ENCODE measurements around the gene IL17RB. TPM values are rescaled to one million over a fixed set of nuclear protein-coding genes. Genes with fewer than 3 reads are reported as not detected.

IL17RB gene, protein sequence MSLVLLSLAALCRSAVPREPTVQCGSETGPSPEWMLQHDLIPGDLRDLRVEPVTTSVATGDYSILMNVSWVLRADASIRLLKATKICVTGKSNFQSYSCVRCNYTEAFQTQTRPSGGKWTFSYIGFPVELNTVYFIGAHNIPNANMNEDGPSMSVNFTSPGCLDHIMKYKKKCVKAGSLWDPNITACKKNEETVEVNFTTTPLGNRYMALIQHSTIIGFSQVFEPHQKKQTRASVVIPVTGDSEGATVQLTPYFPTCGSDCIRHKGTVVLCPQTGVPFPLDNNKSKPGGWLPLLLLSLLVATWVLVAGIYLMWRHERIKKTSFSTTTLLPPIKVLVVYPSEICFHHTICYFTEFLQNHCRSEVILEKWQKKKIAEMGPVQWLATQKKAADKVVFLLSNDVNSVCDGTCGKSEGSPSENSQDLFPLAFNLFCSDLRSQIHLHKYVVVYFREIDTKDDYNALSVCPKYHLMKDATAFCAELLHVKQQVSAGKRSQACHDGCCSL
- total RNA-seq: 1 to 10 TPM; 6.2 to 8.4 TPM
- 3.3 TPM for polyA plus RNA-seq (2013, experiment 1 of 2)
- polyA plus RNA-seq (2013, experiment 2 of 2): 3.5 TPM
- long read RNA-seq, experiment 1, partial matches to known transcripts: 0 of 5 reads
- long read RNA-seq, experiment 1, other reads (novel, unspliced or antisense): 2 of 5 reads
- long read RNA-seq, experiment 2, partial matches to known transcripts: 2 of 12 reads
- long read RNA-seq, experiment 2, other reads (novel, unspliced or antisense): 6 of 12 reads
- long read RNA-seq, experiment 3, partial matches to known transcripts: 1 of 7 reads
- long read RNA-seq, experiment 3, other reads (novel, unspliced or antisense): 2 of 7 reads
- long read RNA-seq, experiment 4, partial matches to known transcripts: 0 of 7 reads
- long read RNA-seq, experiment 4, other reads (novel, unspliced or antisense): 4 of 7 reads

DNA sequence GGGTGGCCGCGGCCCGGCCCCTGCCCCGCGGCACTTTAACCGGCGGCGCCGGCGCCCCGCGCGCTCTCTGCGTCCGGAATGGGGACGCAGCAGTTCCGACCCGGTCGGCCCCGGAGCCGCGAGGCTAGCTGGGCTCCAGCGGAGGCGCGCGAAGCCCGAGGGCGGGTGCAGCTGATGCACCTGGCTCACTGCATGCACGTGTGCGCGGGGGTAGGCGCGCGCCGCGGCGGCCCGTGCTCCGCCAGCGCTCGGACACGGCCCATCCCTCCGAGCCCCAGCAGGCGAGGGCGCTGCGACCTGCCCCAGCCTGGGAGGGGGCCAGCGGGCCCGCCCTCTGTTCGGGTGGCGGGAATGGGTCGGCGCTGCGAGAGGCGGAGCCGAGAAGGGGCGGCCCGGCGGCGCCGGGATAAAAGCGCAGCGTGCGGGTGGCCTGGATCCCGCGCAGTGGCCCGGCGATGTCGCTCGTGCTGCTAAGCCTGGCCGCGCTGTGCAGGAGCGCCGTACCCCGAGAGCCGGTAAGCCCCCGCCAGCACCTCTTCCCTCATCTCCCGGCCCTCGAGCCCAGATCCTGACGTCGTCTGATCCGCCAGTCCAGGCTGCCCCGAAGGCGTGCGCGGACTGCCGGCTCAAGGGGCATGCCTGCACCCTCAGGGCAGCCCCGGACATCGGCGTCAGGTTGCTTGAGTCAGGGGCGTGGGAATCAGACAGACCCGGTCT is at the start of gene IL17RB, which contains the start of gene CHDH:
TSS of gene IL17RB (plus strand) at position 435 of the 717 bp plus-strand sequence. CDS start at position 456, 21 bp downstream.
TSS of gene CHDH (minus strand) at position 286 of the 717 bp plus-strand sequence. CDS start 22,411 bp downstream, outside the sequence.
- H3K27me3 Mint-ChIP-seq (ENCODE audit: insufficient read depth): peaks cover 19% of the 10 kb centered on the region
- no peaks in the 10 kb centered on the region for H3K9me3 Mint-ChIP-seq
- H3K4me1 Mint-ChIP-seq: peaks cover 38% of the 10 kb centered on the region
- Histone ChIP-seq H3K9ac (ENCODE audit: extremely low read depth, low read length, poor library complexity, severe bottlenecking) (peak within 1 kb of the TSS; percentile 62), H3K9me3 (ENCODE audit: control insufficient read depth, low read length) (no peaks in the 10 kb centered on the region), H3K27ac (ENCODE audit: low read depth, low read length) (no peak within 1 kb of the TSS), H3K36me3 (ENCODE audit: control insufficient read depth, insufficient read depth, low read length) (no peaks in the 10 kb centered on the region), H3K4me1 (ENCODE audit: control insufficient read depth, insufficient read depth, low read length) (peaks cover 17% of the 10 kb centered on the region), H3K4me3 (ENCODE audit: low read length) (peak within 1 kb of the TSS; percentile 81), H3K27me3 (ENCODE audit: control insufficient read depth, insufficient read depth, low read length, poor library complexity, severe bottlenecking) (peaks cover 18% of the 10 kb centered on the region)
- 6 to 7% methylated on average over 29 to 91 of the region's 91 CpGs for WGBS, 2 experiments (ENCODE audit: insufficient coverage in 1 of 2, insufficient read length in 1 of 2)
- TF ChIP-seq, protein P1, sequence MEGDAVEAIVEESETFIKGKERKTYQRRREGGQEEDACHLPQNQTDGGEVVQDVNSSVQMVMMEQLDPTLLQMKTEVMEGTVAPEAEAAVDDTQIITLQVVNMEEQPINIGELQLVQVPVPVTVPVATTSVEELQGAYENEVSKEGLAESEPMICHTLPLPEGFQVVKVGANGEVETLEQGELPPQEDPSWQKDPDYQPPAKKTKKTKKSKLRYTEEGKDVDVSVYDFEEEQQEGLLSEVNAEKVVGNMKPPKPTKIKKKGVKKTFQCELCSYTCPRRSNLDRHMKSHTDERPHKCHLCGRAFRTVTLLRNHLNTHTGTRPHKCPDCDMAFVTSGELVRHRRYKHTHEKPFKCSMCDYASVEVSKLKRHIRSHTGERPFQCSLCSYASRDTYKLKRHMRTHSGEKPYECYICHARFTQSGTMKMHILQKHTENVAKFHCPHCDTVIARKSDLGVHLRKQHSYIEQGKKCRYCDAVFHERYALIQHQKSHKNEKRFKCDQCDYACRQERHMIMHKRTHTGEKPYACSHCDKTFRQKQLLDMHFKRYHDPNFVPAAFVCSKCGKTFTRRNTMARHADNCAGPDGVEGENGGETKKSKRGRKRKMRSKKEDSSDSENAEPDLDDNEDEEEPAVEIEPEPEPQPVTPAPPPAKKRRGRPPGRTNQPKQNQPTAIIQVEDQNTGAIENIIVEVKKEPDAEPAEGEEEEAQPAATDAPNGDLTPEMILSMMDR (conservative IDR thresholded peaks at IDR 0.05): no peak
- peak; percentile 90 for DNase-seq
- peaks cover 4% of the 10 kb centered on the region for H3K36me3 Mint-ChIP-seq (ENCODE audit: low read depth)
- H3K4me3 Mint-ChIP-seq: peak within 1 kb of the TSS; percentile 66
- H3K27ac Mint-ChIP-seq: peak within 1 kb of the TSS; percentile 87

DNA sequence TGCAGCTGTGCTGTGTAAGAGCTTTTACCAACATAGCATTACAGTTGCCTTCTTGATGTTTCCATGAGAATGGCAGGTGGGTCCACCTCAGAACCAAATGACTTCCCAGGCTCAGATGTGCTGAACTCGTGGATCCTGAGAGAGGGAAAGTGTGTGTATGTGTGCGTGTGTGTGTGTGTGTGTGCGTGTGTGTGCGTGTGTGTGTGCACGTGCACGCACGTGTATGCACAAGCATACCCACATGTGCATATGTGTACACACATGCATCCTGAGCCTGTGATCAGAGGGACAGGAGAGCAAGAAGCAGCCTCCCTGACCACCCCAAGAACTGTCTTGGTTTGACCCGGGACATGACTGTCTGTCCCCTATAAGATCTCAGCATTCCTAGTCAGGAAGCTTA is 48.2 kb upstream of the IL17RB start:
- H3K36me3 ChIP-seq (ENCODE audit: control insufficient read depth, insufficient read depth, low read length): no peaks in the 10 kb centered on the region
- no peaks in the 10 kb centered on the region for H3K9me3 ChIP-seq (ENCODE audit: control insufficient read depth, low read length)
- no peaks in the 10 kb centered on the region for H3K27me3 ChIP-seq (ENCODE audit: control insufficient read depth, insufficient read depth, low read length, poor library complexity, severe bottlenecking)
- H3K4me1 ChIP-seq (ENCODE audit: control insufficient read depth, insufficient read depth, low read length): no peaks in the 10 kb centered on the region
- H3K27ac ChIP-seq (ENCODE audit: low read depth, low read length): no peak overlapping the region
- H3K9ac ChIP-seq (ENCODE audit: extremely low read depth, low read length, poor library complexity, severe bottlenecking): no peak overlapping the region
- Mint-ChIP-seq H3K27me3 (ENCODE audit: insufficient read depth) (no peaks in the 10 kb centered on the region), H3K27ac (no peak overlapping the region), H3K4me3 (no peak overlapping the region), H3K4me1 (no peaks in the 10 kb centered on the region), H3K36me3 (ENCODE audit: low read depth) (no peaks in the 10 kb centered on the region), H3K9me3 (no peaks in the 10 kb centered on the region)
- TF ChIP-seq, protein P1 (conservative IDR thresholded peaks at IDR 0.05): no peak
- H3K4me3 ChIP-seq (ENCODE audit: low read length): no peak overlapping the region
- no peak for DNase-seq
- 86 to 94% methylated on average over 2 to 8 of the region's 8 CpGs for WGBS, 2 experiments (ENCODE audit: insufficient coverage in 1 of 2, insufficient read length in 1 of 2)

DNA sequence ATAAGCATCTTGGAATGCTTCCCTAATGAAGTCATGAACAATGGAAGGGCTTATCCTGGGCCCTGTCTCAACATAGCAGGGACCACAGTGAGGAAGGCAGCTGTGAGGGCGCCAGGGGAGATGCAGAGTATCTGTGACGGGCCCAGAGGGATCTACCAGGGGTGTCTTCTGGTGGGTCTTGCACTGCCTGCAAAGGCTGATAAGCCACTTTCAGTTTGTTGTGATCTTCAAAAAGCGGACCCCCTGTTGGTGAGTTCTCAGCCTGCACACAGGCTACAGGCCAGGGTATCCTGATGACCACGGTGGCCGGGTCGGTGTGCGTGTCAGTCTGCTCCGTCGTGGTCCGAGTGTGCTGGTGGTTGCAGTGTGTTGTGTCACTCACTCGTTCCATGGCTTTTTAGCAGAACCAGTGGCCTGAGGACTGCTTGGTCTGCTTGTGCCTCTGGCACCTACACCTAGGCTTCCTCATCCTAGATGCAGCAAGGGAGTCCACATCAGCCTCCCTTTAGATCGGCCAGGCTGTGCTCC is 47.0 kb upstream of the IL17RB start:
- H3K4me3 Mint-ChIP-seq: no peak overlapping the region
- no peaks in the 10 kb centered on the region for H3K4me1 Mint-ChIP-seq
- Histone ChIP-seq H3K9ac (ENCODE audit: extremely low read depth, low read length, poor library complexity, severe bottlenecking) (no peak overlapping the region), H3K9me3 (ENCODE audit: control insufficient read depth, low read length) (no peaks in the 10 kb centered on the region), H3K27ac (ENCODE audit: low read depth, low read length) (no peak overlapping the region), H3K27me3 (ENCODE audit: control insufficient read depth, insufficient read depth, low read length, poor library complexity, severe bottlenecking) (no peaks in the 10 kb centered on the region), H3K4me3 (ENCODE audit: low read length) (no peak overlapping the region), H3K36me3 (ENCODE audit: control insufficient read depth, insufficient read depth, low read length) (no peaks in the 10 kb centered on the region), H3K4me1 (ENCODE audit: control insufficient read depth, insufficient read depth, low read length) (no peaks in the 10 kb centered on the region)
- TF ChIP-seq, protein P1 (conservative IDR thresholded peaks at IDR 0.05): peak; percentile 27
- H3K27me3 Mint-ChIP-seq (ENCODE audit: insufficient read depth): peaks cover 2% of the 10 kb centered on the region
- DNase-seq: no peak
- H3K36me3 Mint-ChIP-seq (ENCODE audit: low read depth): no peaks in the 10 kb centered on the region
- H3K9me3 Mint-ChIP-seq: no peaks in the 10 kb centered on the region
- no peak overlapping the region for H3K27ac Mint-ChIP-seq
- WGBS, 2 experiments (ENCODE audit: insufficient coverage in 1 of 2, insufficient read length in 1 of 2): 93 to 96% methylated on average over 9 to 12 of the region's 12 CpGs
